Body of pancreas (tissue), 4 donors: ENCODE results near the gene L3MBTL1. TPM values are rescaled to one million over a fixed set of nuclear protein-coding genes. Genes with fewer than 3 reads are reported as not detected.
"Not testable (repeated sequence)": the region's sequence is repeated elsewhere in the genome, so short reads cannot be mapped to it uniquely, and the experiment has no call there.

Source experiments
- ATAC-seq: fragments of 150-250 bp; one replicate; pipeline ENCODE4 v1.9.1; 2016
- DNase-seq, 4 donors: peaks; one replicate each; pipeline ENCODE4 v3.0.0-alpha.2; 2019
- H3K27ac ChIP-seq, 4 donors: fragments of 200-600 bp; sonication (generic); 1 replicate in 3 of 4; 2 replicates in 1 of 4; pipeline versions ENCODE4 v1.5.1 to v1.6.1; 2016 to 2019; ENCODE audit warnings: mild to moderate bottlenecking in 1 of 4, mixed read lengths in 1 of 4, moderate library complexity in 1 of 4
- H3K27me3 ChIP-seq, 2 donors: fragments of 200-600 bp; sonication (generic); one replicate each; pipeline ENCODE4 v1.6.0; 2016; ENCODE audit warnings: mild to moderate bottlenecking in 1 of 2
- H3K36me3 ChIP-seq, 2 donors: fragments of 200-600 bp; sonication (generic); replicated peaks in 1 of 2; 2 replicates each; pipeline ENCODE4 v1.5.1; 2016; ENCODE audit warnings: low read depth in 2 of 2; ENCODE audit not compliant: insufficient read depth in 1 of 2
- H3K4me1 ChIP-seq: fragments of 200-600 bp; sonication (generic); one replicate; pipeline ENCODE4 v1.6.0; 2016
- H3K4me3 ChIP-seq, 2 donors: fragments of 200-600 bp; sonication (generic); 1 replicate in 1 of 2; 2 replicates in 1 of 2; pipeline ENCODE4 v1.5.1; 2016 to 2019
- H3K9me3 ChIP-seq, 3 donors: fragments of 200-600 bp; sonication (generic); 1 replicate in 2 of 3; 2 replicates in 1 of 3; pipeline ENCODE4 v1.5.1; 2016
- POLR2A ChIP-seq, 3 donors: fragments of 450-650 bp; IDR thresholded peaks; one replicate each; pipeline ENCODE4 v1.6.1; 2016; ENCODE audit warnings: antibody characterized with exemption in 3 of 3, mild to moderate bottlenecking in 2 of 3
- WGBS, 2 donors: methylation state at CpG; one replicate each; pipeline ENCODE4 v1.1.5; 2017; 5-methylcytosine and 5-hydroxymethylcytosine counted together
- intact Hi-C: fragments of 100-400 bp; cut with DNase I; formaldehyde crosslinking; loops from one replicate; pipeline ENCODE4 v1.15.1; 2023
- total RNA-seq, 2 donors: library from RNA; depleted of rRNA; stranded (reverse); fragments of >200 nt; gene quantifications; one replicate each; pipeline ENCODE4 v1.1.0, GENCODE V29; 2016
- TF ChIP-seq, protein P1 (sequence below), 7 experiments: fragments of 450-650 bp in 4 of 7; fragments of 200-600 bp in 3 of 7; sonication (generic) in 3 of 7; IDR thresholded peaks; one replicate each; pipeline ENCODE4 v1.5.1; 2016 to 2019; ENCODE audit warnings: antibody characterized with exemption in 7 of 7

L3MBTL1 gene
- total RNA-seq, 2 donors from 2014 or later: 4.9 to 10.1 TPM

DNA sequence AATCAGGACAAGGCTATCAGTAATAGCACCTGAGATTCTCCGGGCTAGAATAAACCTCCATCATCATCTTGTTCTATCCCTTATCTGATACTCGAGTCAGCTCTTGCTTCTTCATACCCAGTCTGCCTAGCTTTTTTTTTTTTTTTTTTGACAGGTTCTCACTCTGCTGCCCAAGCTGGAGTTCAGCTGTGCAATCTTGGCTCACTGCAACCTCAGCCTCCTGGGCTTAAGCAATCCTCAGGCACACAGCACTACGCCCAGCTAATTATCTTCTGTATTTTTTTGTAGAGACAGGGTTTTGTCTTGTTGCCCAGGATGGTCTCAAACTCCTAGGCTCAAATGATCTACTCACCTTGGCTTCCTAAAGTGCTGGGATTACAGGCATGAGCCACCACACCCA, 30.3 kb upstream of the L3MBTL1 start:
- Histone ChIP-seq H3K4me3 (no peak overlapping the region), H3K36me3 (no peaks in the 10 kb centered on the region), H3K9me3 (no peaks in the 10 kb centered on the region), H3K27ac (no peak overlapping the region), H3K27me3 (no peaks in the 10 kb centered on the region), H3K4me1 (no peaks in the 10 kb centered on the region)
- no peak for DNase-seq
- intact Hi-C loops: no loop called here
- TF ChIP-seq POLR2A (IDR thresholded peaks at IDR 0.05): no peak
- TF ChIP-seq, protein P1, sequence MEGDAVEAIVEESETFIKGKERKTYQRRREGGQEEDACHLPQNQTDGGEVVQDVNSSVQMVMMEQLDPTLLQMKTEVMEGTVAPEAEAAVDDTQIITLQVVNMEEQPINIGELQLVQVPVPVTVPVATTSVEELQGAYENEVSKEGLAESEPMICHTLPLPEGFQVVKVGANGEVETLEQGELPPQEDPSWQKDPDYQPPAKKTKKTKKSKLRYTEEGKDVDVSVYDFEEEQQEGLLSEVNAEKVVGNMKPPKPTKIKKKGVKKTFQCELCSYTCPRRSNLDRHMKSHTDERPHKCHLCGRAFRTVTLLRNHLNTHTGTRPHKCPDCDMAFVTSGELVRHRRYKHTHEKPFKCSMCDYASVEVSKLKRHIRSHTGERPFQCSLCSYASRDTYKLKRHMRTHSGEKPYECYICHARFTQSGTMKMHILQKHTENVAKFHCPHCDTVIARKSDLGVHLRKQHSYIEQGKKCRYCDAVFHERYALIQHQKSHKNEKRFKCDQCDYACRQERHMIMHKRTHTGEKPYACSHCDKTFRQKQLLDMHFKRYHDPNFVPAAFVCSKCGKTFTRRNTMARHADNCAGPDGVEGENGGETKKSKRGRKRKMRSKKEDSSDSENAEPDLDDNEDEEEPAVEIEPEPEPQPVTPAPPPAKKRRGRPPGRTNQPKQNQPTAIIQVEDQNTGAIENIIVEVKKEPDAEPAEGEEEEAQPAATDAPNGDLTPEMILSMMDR (IDR thresholded peaks at IDR 0.05): no peak
- 31 to 35% methylated on average over 3 of the region's 3 CpGs for WGBS, 2 donors
- ATAC-seq: no peak

DNA sequence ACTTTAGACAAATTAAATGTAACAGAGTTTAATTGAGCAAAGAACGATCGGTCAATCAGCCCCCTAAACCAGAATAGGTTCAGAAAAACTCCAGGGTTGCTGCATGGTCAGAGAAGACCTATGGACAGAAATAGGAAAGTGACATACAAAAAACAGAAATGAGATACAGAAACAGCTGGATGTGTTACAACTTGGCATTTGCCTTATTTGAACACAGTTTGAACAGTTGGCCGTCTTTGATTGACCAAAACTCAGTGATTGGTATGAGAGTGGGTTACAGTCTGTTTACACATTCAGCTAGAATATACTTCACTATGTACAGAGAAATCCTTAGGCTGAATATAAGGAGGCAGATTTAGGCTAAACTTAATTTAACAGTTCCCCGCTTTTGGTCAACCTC, 29.9 kb upstream of the L3MBTL1 start:
- H3K9me3 ChIP-seq: no peaks in the 10 kb centered on the region
- ATAC-seq (no peak), DNase-seq (no peak)
- 70 to 74% methylated on average over 4 of the region's 4 CpGs for WGBS, 2 donors
- H3K36me3 ChIP-seq: no peaks in the 10 kb centered on the region
- H3K4me1 ChIP-seq: no peaks in the 10 kb centered on the region
- no peak overlapping the region for H3K4me3 ChIP-seq
- TF ChIP-seq, protein P1 (IDR thresholded peaks at IDR 0.05): no peak
- no peak for TF ChIP-seq POLR2A (IDR thresholded peaks at IDR 0.05)
- no peaks in the 10 kb centered on the region for H3K27me3 ChIP-seq
- intact Hi-C loops: no loop called here
- no peak overlapping the region for H3K27ac ChIP-seq

DNA sequence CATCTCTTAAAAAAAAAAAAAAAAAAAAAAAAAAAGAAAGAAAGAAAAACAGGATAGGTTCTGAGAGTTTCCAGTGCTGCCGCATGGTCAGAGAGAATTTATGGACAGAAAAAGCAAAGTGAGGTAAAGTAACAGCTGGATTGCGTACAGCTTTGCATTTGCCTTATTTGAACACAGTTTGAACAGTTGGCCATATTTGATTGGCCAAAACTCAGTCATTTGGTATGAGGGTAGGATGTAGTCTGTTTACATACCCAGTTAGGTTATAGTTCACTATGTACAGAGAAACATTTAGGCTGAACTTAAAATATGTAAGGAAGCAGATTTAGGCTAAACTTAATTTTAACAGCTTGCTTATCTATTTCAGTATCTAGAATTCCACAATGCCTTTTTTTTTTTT, 17.5 kb upstream of the L3MBTL1 start:
- ATAC-seq: no peak
- Histone ChIP-seq H3K36me3 (no peaks in the 10 kb centered on the region), H3K27ac (no peak overlapping the region), H3K27me3 (no peaks in the 10 kb centered on the region), H3K9me3 (no peaks in the 10 kb centered on the region), H3K4me3 (no peak overlapping the region), H3K4me1 (no peaks in the 10 kb centered on the region)
- no peak for DNase-seq
- intact Hi-C loops: no loop called here
- WGBS, 2 donors: 76 to 96% methylated on average over 2 of the region's 2 CpGs
- no peak for TF ChIP-seq POLR2A (IDR thresholded peaks at IDR 0.05)
- TF ChIP-seq, protein P1 (IDR thresholded peaks at IDR 0.05): no peak

DNA sequence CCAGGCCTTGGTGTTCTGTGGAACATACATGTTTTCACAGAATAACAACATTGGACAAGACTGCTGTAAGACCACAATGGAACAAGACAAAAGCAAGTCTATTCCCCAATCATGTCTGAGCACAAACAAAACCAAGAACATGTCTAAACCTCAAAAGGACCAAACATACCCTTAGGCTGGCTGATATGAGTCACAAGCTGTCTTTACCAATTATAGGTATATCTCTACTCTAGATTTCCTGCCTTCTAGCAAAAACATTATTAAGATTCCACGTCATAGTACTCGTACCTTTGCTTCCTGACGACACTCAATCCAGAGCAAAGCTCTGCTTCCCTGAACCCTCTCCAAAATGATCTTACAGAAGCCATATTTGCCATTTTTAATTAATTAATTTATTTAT, 15.4 kb upstream of the L3MBTL1 start:
- no peaks in the 10 kb centered on the region for H3K9me3 ChIP-seq
- TF ChIP-seq, protein P1 (IDR thresholded peaks at IDR 0.05): no peak
- no peak for TF ChIP-seq POLR2A (IDR thresholded peaks at IDR 0.05)

DNA sequence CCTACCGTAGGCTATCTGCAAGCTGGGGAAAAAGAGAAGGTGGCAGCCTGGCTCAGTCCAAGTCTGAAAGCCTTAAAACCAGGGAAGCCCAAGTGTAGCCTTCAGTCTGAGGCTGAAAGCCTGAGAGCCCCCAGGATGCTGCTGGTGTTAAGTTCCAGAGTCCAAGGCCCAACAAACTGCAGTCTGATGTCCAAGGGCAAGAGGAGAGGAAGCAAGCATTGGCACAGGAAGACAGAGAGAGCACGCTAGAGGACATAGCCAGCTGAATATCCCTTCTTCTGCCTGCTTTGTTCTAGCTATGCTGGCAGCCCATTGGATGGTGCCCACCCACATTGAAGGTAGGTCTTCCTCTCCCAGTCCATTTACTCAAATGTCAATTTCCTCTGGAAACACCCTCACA, 12.1 kb upstream of the L3MBTL1 start:
- intact Hi-C loops: no loop called here
- Histone ChIP-seq H3K9me3 (no peaks in the 10 kb centered on the region), H3K4me3 (no peak overlapping the region), H3K27me3 (no peaks in the 10 kb centered on the region), H3K27ac (no peak overlapping the region), H3K4me1 (no peaks in the 10 kb centered on the region), H3K36me3 (no peaks in the 10 kb centered on the region)
- TF ChIP-seq POLR2A (IDR thresholded peaks at IDR 0.05): no peak
- TF ChIP-seq, protein P1 (IDR thresholded peaks at IDR 0.05): no peak
- WGBS, 2 donors: 33 to 79% methylated on average over 2 of the region's 2 CpGs
- DNase-seq (no peak), ATAC-seq (no peak)

More for the DNA sequence above, 15.4 kb upstream of the L3MBTL1 start:
- no peak overlapping the region for H3K4me3 ChIP-seq
- H3K4me1 ChIP-seq: no peaks in the 10 kb centered on the region
- intact Hi-C loops: no loop called here
- H3K27ac ChIP-seq: no peak overlapping the region
- H3K36me3 ChIP-seq: no peaks in the 10 kb centered on the region
- no peaks in the 10 kb centered on the region for H3K27me3 ChIP-seq
- DNase-seq: no peak
- WGBS, 2 donors: 88 to 95% methylated on average over 3 of the region's 3 CpGs
- ATAC-seq: no peak

DNA sequence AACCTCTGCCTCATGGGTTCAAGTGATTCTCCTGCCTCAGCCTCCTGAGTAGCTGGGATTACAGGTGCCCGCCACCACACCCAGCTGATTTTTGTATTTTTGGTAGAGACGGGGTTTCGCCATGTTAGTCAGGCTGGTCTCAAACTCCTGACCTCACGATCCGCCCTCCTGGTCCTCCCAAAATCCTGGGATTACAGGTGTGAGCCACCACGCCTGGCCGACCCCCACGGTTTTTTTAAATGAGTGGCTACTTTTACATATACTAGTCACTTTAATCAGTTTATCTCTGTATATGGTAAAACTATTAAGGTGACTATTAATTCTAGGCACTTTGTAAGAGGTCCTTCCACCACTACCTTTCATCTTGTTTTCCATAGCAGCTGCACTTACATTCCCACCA, 5.5 kb upstream of the L3MBTL1 start:
- 76 to 92% methylated on average over 8 of the region's 8 CpGs for WGBS, 2 donors
- not testable (repeated sequence) for H3K4me1 ChIP-seq

More for the DNA sequence above, 5.5 kb upstream of the L3MBTL1 start:
- ATAC-seq, H3K36me3 ChIP-seq, H3K4me3 ChIP-seq, H3K27ac ChIP-seq, H3K27me3 ChIP-seq, H3K9me3 ChIP-seq, DNase-seq, intact Hi-C loops: not testable (repeated sequence)
